ENCODE measurements around the gene EIF1AD.

EIF1AD gene

GRCh38 chr11:66004186-66004585, 2.2 kb upstream of the EIF1AD start:
- DNase-seq (ENCODE audit: low spot score) = no peak

DNA sequence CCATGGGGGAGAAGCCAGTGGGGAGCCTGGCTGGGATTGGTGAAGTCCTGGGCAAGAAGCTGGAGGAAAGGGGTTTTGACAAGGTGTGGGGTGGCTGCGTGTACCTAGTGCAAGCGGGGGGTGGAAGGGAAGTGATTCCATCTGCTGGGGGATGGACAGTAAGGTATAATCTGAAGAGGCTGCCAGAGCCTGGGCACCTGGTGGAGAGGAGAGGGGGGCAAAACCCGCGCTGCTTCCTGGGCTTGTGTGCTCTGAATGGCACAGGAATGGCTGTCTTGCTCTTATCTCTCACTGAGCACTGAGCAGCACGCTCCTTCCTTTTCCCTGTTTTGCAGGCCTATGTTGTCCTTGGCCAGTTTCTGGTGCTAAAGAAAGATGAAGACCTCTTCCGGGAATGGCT, 1.3 kb upstream of the EIF1AD start:
- no peak for DNase-seq (ENCODE audit: low spot score)

DNA sequence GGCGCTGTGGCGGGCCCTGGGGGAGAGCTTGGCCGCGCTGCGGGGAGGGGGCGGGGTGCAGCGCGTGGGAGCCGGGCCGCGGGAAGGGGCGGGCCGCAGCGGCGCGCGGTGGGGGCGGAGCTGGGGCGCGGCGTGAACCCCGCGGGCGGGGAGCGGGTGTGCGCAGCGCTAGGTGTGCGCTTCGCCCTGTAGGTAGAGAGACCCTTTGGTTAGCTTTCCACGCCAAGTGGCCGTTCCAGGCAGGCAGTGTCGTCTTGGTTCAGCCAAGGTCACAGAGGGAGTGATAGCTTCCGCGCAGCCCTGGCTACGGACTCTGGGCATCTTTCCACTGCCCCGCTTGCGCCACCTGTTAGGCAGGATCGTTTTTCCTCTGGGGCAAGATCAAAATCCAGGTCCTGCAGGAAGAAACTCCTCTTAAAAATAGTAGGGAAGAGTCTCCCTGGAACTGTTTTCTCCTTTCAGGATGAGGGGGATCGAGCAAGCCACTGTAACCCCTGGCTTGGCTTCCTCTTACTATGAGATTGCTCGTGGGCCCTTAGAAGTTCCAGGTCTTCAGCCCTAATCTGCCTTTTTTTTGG, 780 bp upstream of the EIF1AD start:
- DNase-seq (ENCODE audit: low spot score) = peak; percentile 73

DNA sequence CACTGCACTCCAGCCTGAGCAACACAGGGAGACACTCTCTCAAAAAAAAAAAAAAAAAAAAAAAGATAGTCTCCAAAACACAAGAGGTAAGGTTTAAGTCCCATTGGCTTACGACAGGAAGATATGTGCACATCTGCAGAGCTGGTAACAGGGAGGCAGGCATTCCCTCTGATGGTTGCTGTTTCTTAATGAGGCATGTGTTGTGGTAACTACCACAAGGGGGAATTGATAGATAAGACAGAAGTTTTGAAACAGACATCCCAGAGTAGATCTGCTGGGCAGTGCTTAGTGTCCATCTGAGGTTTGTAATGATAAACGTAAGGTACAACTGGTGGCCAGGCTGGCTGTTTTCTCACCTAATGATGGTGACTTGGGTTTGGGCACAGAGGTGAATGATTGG, 4.7 kb downstream of the EIF1AD start:
- no peak for DNase-seq (ENCODE audit: low spot score)

DNA sequence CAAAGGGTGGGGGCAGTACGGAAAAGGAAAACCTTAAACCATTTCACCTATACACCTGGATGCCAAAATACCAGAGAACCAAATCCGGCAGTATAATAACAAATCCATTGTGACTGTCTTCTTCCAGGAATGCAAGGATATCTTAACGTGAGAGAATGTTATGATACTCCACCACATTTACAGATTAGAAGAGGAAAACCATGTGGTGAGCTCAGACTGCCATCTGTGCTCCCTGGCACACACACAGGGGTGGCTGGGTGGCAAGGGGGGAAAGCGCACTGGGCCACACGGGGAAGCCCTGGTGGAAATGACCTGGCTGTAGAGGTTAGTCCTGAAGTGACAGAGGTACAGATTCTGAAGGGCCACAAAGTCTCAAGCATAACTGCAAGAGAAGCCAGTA, 9.9 kb downstream of the EIF1AD start:
- DNase-seq (ENCODE audit: low spot score) = no peak

DNA sequence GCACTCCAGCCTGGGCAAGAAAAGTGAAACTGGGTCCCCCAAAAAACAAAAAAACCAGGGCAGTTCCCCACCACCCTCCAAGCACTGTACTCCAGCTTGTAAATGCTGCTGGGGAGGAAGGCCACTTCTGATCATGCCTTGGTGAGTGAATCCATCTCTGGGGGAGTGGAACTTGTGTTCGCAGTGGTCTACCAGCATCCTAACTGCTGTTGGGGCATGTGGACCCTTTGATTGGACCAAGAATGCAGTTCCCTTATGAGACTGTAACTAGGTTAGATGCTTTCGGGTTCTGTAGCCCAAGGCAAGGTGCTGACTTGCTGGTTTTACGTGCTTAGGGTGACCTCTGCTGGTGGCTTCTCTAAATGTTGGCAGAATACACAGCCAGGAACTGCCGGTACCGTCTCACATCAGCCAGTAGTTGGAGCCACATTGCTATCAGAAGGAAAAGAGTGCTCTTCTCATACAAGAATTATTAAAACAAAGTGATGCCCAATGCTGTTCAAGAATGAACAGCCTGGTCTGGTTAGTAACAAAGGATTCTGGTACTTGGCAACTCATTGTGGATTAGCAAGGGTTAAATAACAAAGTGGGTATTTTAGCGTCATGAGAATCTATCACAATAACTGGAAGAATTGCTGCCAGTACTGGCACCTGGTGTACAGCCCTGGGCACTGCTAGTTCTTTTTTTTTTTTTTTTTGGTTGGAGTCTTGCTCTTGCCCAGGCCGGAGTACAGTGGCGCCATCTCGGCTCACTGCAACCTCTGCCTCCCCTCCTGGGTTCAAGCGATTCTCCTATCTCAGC, 13.0 kb downstream of the EIF1AD start:
- peak; percentile 98 for DNase-seq (ENCODE audit: low spot score)

- DNase-seq (ENCODE audit: low spot score) = no peak
Observed at GRCh38 chr11:65987336-65987735, 14.6 kb downstream of the EIF1AD start.

GRCh38 chr11:65983589-65983987, 18.4 kb downstream of the EIF1AD start:
- no peak for DNase-seq (ENCODE audit: low spot score)

GRCh38 chr11:65982824-65983588, 19.0 kb downstream of the EIF1AD start:
- DNase-seq (ENCODE audit: low spot score) = no peak

GRCh38 chr11:65981972-65982823, 19.8 kb downstream of the EIF1AD start:
- no peak for DNase-seq (ENCODE audit: low spot score)

GRCh38 chr11:65981101-65981740, 20.7 kb downstream of the EIF1AD start:
- DNase-seq (ENCODE audit: low spot score) = no peak

GRCh38 chr11:65979261-65979759, 22.6 kb downstream of the EIF1AD start:
- no peak for DNase-seq (ENCODE audit: low spot score)

GRCh38 chr11:65978391-65979238, 23.3 kb downstream of the EIF1AD start:
- no peak for DNase-seq (ENCODE audit: low spot score)

GRCh38 chr11:65977621-65978390, 24.2 kb downstream of the EIF1AD start:
- no peak for DNase-seq (ENCODE audit: low spot score)

GRCh38 chr11:65976216-65977176, 25.5 kb downstream of the EIF1AD start:
- DNase-seq (ENCODE audit: low spot score) = no peak

DNA sequence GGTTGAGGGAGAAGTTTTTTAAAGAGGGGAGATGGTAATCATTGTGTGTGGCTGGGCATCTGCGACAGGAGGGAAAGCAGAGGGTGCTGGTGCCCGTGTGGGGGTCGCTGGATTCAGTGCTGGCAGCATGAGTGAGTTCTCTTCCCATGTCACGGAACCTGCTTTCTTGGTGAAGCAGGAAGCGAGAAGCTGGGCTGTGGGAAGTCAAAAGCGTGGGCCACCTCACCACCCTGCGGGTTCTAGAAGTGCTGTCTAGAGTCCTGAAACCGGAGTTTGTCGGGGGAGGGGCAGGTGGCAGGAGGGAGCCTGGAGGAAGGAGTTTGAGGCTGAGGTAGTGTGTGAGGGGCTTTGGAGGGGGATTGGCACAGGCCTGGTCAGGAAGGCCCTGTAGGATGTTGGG, 26.2 kb downstream of the EIF1AD start:
- no peak for DNase-seq (ENCODE audit: low spot score)

DNA sequence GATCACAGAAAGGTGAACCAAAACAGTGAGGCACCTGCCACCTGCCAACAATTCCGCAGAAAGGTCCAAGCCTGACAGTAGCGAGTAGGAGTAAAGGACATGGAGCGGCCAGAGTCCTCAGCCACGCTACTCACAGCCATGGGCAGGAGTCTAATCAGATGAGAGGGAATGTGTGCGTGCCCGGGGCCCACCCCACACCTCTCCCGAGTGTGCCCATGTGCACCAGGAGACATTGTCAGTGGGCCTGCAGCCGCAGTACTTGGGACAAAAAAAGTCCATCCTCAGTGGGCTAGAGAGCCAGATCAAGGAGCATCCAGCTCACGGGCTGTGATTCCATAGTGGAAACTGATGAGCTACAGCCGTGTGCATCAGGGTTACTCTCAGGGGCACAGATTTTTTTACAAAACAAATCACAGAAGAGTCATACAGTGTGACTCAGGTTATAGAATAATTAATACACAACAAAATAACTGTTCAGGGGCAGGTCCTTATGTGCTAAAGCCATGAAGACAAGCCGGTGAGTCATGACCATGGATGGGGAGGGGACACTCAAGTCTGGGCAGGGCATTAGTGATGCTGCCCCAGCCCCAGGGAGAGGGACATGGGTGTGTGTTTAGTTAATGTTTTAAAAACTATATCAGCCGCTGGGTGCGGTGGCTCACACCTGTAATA, 28.4 kb downstream of the EIF1AD start:
- DNase-seq (ENCODE audit: low spot score) = no peak

DNA sequence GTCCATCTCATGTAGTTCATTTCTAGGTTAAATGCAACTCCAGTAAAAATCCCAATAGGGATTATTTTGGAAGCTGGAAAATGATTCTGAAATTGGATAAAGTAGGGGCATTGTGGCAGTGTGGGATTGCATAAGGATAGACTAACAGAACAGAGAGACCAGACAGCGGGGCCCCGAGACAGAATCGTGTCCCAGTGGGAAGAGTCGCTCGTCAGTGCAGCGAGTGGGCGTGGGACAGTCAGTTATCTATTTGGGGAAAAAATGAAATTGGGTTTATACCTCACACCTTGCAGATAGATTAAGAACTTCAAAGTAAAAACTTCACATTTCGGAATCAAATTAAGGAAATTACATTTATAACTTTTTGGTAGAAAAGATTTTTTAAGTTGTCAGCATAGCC, 29.8 kb downstream of the EIF1AD start:
- DNase-seq (ENCODE audit: low spot score) = no peak

Measured in Ammon's horn (tissue), 1 donor.